ENCODE data around the gene EPB41L4A.
"Not testable (repeated sequence)": the region's sequence is repeated elsewhere in the genome, so short reads cannot be mapped to it uniquely, and the experiment has no call there.

Gene EPB41L4A

DNA sequence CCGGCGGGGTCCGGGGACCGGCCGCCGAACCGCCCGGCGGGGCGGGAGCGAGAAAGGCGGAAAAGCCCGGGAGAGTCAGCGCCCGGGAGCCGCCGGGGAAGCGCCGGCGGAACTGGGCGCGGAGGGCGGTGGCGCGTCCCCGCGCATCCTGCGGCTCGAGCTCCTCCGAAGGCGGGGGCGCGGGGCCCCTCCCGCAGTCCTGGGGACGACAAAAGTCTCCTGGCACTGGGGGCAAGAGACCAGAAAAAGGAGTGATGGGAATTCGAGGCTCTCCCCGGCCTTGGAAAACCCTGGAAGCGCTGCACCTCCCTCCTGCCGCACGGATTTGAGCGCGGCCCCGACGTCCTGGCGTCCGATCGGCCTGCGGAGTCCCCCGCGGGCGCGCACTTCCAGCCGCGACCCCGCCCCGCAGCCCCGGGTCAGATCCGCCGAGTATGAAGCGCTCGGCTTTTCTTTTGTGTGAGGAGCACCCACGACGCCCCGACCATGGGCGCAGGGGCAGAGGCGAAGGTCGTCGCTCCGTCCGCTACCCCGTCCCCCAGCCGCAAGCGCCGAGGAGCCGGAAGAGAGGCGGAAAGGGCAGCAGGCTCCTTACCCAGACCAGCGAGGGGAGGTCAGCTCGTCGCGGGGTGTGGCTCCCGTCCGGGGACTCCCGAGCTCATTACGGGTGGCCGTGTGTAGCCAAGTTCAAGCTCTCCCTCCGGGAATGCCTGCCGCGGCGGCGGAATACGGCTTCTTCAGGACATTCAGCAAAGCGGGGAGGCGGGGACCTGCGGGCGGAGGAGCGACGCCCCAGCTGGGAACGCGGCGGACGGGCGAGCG is at the start of gene EPB41L4A:
TSS of gene EPB41L4A (minus strand) at position 114 of the 822 bp plus-strand sequence. CDS start 238 bp downstream, outside the sequence.
- peak; percentile 1 for DNase-seq

DNA sequence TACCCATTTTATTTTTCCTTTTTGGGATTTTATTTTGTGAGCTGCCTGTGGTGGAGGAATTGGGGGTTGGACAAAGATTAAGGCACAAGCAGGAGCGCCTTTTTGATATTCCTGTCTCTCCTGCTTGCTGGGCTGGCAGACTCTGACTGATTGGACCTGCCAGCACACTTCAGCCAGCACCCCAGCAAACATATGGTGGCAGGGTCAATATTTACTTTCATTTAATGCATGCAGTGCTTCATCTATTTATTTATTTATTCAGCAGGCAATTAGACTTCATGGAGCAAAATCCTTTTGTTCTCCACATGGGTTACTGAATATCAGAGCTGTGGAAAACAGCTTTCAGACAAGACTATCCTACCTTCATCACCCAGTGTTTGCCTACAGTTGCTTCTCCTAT is 48.4 kb upstream of the EPB41L4A start:
- DNase-seq = peak; percentile 45

GRCh38 chr5:112466261-112466660 is 47.2 kb upstream of the EPB41L4A start:
- DNase-seq = not testable (repeated sequence)

DNA sequence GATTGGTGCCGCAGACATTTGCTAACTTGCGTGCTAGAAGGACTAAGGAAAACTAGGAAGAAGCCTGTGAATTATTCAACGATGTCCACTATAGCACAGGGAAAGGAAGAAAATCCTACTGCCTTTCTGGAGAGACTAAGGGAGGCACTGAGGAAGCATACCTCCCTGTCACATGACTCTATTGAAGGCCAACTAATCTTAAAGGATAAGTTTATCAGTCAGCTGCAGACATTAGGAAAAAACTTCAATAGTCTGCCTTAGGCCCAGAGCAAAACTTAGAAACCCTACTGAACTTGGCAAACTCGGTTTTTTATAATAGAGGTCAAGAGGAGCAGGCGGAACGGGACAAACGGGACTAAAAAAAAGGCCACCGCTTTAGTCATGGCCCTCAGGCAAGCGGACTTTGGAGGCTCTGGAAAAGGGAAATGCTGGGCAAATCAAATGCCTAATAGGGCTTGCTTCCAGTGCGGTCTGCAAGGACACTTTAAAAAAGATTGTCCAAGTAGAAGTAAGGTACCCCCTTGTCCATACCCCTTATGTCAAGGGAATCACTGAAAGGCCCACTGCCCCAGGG is 28.2 kb upstream of the EPB41L4A start:
- not testable (repeated sequence) for DNase-seq

DNA sequence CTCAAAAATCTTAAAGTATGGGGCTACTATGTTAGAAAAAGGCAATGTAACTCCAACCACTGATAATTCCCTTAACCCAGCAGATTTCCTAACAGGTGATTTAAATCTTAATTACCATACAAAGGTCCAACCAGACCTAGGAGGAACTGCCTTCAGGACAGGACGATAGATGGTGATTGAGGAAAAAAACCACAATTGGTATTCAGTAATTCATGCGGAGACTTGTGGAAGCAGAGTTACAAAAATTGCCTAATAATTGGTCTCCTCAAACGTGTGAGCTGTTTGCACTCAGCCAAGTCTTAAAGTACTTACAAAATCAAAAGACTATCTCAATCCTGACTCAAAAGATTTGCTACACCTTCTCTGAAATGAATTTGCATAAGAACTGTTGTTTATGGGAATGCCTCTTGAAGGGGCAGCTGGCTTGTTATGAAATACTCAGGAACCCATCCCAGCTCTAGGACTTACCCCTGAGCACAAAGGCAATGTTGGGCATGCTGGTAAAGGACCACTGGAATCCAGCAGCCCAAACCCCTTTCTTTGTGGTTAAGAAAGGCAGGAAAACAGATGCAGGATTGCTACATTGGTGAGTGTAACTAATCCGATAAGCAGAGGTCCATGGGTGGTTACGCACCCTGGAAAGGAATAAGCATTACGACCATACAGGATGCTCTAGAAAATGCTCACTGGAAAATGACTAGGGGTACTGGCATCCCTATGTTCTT is 26.7 kb upstream of the EPB41L4A start:
- DNase-seq = no peak

DNA sequence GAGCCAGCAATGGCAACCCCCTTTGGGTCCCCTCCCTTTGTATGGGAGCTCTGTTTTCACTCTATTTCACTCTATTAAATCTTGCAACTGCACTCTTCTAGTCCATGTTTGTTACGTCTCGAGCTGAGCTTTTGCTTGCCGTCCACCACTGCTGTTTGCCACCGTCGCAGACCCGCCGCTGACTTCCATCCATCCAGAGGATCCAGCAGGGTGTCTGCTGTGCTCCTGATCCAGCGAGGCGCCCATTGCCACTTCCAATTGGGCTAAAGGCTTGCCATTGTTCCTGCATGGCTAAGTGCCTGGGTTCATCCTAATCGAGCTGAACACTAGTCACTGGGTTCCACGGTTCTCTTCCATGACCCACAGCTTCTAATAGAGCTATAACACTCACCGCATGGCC is 24.9 kb upstream of the EPB41L4A start:
- DNase-seq = not testable (repeated sequence)

DNA sequence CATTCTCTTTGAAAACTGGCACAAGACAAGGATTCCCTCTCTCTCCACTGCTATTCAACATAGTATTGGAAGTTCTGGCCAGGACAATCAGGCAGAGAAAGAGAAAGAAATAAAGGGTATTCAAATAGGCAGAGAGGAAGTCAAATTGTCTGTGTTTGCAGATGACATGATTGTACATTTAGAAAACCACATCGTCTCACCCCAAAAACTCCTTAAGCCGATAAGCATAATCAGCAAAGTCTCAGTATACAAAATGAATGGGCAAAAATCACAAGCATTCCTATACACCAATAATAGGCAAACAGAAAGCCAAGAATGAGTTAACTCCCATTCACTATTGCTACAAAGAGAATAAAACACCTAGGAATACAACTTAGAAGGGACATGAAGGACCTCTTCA is 21.0 kb upstream of the EPB41L4A start:
- DNase-seq = no peak

DNA sequence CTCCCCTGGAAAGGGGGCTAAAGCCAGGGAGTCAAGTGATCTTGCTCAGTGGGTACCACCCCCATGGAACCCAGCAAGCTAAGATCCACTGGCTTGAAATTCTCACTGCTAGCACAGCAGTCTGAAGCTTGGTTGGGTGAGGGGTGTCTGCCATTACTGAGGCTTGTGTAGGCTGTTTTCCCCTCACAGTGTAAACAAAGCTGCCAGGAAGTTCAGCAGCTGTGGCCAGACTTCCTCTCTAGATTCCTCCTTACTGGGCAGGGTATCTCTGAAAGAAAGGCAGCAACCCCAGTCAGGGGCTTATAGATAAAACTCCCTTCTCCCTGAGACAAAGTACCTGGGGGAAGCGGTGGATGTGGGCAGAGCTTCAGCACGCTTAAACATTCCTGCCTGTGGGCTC is 17.1 kb upstream of the EPB41L4A start:
- DNase-seq = no peak

GRCh38 chr5:112434641-112435040 is 15.6 kb upstream of the EPB41L4A start:
- DNase-seq = no peak

DNA sequence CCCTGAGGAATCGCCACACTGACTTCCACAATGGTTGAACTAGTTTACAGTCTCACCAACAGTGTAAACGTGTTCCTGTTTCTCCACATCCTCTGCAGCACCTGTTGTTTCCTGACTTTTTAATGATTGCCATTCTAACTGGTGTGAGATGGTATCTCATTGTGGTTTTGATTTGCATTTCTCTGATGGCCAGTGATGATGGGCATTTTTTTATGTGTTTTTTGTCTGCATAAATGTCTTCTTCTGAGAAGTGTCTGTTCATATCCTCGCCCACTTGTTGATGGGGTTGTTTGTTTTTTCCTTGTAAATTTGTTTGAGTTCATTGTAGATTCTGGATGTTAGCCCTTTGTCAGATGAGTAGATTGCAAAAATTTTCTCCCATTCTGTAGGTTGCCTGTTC is 7.1 kb upstream of the EPB41L4A start:
- DNase-seq = not testable (repeated sequence)

GRCh38 chr5:112419986-112420864 is 1.1 kb upstream of the EPB41L4A start:
- peak; percentile 41 for DNase-seq

DNA sequence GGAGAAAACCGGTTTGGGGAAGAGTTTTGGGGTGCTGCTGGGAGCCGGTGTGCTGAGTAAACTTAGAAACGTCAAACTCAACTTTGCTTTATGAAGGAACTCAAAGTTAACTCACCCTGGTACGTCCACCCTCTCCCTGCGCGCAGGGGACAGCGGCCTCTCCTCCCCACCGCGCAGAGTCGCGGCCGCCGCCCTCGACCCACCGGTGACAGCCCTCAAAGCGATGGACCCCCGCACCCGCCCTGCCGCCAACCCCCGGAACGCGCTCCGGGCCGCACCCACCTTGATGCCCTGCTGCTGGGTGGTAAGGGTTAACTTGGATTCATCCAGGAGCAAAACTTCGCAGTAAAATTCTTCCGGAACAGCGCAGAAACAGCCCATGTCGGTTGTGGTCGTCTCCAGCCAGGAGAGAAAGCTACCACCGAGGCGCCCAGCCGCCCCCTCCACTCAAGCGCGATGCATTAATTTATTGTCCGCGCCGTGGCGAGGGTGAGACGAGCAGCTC is 366 bp downstream of the EPB41L4A start:
- DNase-seq = no peak

DNA sequence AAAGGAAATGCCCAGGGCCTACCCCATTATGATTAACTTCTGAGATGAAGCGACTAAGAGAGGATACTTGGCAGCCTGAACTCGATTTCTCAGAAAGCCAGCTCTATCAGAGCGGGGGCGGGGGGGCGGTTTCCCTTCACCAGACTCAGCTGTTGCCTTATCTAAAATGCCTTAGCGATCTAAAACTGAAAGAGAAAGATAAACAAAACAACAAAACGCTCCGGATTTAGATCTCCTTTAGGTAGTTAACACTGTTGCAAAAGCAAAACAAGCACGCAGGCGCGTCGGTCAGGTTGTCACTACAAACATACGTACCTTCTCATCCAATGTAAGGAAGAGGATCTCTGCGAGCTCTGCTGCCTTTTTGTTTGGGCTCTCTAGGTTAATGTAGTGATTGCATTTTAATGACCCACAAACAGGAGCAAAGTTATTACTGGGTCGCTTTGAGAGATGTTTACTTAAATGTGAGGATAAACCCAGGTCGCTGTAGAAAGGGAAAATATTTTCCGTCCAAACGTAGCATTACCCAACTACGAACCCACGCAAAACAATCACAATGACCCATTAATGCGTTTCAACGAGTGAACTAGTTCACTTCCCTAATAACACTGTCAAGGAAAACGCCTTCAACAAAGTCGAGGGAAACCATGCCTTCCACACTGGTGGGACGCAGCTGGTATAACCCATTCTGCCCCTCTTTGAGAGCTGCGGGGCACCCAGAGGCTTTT is 982 bp downstream of the EPB41L4A start:
- no peak for DNase-seq

DNA sequence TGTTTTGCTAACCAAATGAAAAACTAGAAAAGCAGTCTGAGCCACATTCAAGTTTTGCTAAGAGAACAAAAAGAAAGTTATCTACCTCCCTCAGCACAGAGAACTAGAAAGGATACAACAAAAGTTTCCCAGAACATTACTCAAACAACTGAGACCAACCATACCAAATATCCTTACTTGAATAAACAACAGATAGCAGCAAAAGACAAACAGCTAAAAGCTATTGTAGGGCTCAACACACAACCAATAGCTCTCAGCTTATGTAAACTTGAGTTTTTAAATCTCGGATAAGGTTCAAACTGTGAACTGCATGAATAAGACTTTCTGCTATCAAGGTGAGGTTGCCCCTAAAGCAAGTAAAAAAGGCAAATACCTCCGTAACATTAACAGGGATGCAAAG is 3.5 kb downstream of the EPB41L4A start:
- no peak for DNase-seq

GRCh38 chr5:112413611-112414010 is 5.5 kb downstream of the EPB41L4A start:
- DNase-seq = no peak

DNA sequence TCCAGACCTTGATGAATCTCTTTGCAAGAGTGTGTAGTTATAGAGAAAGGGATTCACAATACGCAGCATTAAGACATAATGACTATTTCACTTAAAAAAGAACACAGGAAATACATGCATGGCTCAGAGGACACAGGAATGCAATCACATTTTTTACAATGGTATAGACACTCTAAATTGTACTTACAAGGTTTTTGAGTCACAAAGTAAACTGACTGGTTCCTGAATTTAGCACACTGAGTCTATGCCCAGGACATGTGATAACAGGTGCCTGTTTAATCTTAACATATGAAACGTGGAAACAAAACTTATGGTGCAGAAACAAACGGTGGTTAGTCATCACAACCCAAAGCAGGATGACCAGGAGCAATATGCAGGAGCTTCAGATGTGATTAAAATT is 6.7 kb downstream of the EPB41L4A start:
- no peak for DNase-seq

DNA sequence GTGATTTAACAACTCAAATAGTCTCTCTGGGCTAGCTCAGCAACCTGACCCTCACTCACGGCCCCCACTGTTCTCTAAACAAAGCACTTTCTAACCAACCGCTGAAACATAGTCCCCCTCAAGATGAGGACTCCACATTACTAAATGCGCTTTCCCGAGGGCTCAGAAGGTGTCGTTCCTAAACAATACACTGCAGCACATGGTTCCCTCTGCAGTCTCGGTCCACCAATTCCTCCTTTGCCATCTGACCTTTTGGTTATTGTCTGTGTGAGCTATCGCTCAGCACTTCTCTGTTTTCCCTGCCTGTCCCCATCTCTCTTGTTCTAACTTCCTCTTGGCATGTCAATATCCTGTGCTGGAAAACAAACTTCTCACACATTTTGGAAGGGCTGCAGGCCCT is 7.2 kb downstream of the EPB41L4A start:
- no peak for DNase-seq

DNA sequence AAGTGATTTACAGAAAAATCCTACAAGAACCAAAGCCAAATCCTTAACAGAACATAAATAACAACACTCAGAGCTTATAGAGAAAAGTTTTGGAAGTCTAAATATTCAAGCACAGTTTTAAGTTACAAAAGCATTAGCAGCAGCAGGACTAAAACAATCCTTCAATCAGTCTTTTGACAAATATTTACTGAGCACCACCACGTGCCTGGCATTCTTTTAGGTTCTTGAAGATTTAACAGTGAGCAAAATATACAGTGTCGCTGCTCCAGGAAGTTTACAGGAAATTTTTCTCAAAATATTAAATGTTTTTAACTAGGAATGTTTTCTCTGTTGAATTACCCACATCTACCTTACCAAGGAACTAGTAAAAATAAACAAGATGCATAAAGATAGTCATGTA is 11.4 kb downstream of the EPB41L4A start:
- no peak for DNase-seq

GRCh38 chr5:112407240-112407639 is 11.8 kb downstream of the EPB41L4A start:
- DNase-seq = no peak

DNA sequence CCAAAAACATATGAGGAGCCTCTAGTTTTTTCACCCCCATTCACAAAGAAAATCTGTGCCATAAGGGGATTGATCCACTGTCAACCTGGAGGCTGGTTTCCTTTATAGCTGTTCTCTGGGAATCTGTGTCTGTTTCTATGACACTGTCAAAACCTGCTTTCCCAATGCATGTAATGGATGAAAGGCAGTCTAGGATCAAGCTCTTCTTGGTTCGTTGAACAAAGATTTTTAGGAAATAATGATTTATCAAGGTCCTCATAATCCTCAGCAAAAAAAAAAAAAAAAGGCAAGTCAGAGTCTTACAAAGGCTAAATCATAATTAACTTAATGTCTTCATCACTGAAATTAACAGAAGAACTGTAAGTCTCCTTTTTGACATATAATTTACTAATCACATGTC is 16.0 kb downstream of the EPB41L4A start:
- DNase-seq = no peak

GRCh38 chr5:112401924-112402323 is 17.2 kb downstream of the EPB41L4A start:
- DNase-seq = no peak

GRCh38 chr5:112397690-112398089 is 21.4 kb downstream of the EPB41L4A start:
- no peak for DNase-seq
